GM19023 (cell line): ENCODE measurements around the gene IFNL4.
"Not testable (repeated sequence)": the region's sequence is repeated elsewhere in the genome, so short reads cannot be mapped to it uniquely, and the experiment has no call there.

Experiments
- ATAC-seq: cut with Tn5 transposase; IDR thresholded peaks from one replicate; pipeline ENCODE4 v1.9.1; 2021; ENCODE audit warnings: mild to moderate bottlenecking, moderate library complexity; ENCODE audit not compliant: unreplicated experiment

Gene IFNL4

DNA sequence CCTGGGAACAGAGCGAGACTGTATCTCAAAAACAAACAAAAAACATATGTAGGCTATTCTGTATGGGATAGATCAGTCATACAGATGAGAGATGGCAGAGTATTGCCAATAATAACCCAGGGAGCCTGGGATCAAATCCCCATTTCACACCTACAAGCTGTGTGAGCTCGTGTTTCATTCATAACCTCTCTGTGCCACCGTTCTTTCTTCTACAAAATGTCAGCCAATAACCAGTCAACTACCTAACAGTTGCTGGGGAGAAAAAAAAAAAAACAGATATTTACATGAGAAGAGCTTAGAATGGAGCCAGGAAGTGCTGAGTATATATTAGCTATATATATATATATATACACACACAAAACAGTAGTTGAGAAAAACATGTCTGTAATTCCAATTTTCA, 13.0 kb upstream of the IFNL4 start:
- ATAC-seq: no peak

GRCh38 chr19:39257227-39257626, 8.6 kb upstream of the IFNL4 start:
- no peak for ATAC-seq

DNA sequence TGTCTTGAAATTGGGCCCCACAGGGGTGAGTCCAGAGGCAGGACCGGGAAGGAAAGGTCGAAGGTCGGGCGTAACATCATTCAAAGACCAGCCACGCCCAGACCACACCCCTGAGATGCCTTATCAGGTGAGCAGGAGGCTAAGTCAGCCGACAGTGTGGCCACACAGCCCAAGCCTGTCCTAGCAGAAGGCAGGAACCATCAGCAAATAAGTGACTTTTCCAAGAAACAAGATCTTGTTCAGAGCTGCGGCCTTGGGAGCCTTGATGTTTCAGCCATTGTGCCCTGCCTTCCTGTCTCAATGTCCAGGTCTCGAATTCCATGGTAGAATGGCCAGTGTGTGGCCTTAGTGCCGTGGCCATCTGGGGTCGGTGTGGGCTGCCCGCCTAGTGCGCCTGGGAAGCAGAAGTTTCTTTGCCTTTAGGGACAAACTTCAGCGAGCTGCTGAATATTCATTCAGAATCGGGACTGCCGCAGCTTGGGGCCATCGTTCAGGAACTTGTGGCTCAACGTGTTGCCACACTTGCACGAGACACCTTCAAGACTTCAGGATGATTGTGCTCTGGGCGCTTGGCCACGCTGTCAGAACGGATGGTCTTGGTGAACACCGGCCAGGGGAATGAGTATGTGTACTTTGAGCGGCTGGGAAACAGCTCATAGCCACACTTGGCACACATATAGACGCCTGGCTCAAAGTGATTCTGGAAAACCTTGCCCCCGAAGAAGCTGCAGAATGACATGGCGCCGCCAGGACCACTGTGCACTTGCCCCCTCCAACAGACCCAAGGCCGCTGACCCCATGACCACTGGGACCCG, 6.1 kb upstream of the IFNL4 start:
- ATAC-seq: no peak

GRCh38 chr19:39253374-39254149, 4.9 kb upstream of the IFNL4 start:
- ATAC-seq: no peak

- no peak for ATAC-seq
Observed at GRCh38 chr19:39252458-39252857, 3.8 kb upstream of the IFNL4 start.

DNA sequence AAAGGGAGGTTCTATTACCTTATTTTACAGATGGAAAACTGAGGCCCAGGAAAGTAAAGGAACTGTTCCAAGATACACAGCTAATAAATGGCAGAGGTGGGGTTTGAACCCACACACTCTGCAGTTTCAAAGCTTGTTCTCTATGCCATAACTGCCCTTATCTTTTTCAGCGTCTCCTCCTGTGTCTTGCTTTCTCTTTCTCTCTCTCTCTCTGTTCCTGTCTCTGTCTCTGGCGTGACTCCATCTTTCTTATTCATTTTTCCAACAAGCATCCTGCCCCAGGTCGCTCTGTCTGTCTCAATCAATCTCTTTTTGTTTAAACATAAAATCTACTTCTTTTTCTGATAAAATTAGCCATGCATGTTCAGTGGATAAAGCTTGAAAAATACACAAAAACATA, 3.2 kb upstream of the IFNL4 start:
- no peak for ATAC-seq

GRCh38 chr19:39251081-39251480, 2.4 kb upstream of the IFNL4 start:
- no peak for ATAC-seq

DNA sequence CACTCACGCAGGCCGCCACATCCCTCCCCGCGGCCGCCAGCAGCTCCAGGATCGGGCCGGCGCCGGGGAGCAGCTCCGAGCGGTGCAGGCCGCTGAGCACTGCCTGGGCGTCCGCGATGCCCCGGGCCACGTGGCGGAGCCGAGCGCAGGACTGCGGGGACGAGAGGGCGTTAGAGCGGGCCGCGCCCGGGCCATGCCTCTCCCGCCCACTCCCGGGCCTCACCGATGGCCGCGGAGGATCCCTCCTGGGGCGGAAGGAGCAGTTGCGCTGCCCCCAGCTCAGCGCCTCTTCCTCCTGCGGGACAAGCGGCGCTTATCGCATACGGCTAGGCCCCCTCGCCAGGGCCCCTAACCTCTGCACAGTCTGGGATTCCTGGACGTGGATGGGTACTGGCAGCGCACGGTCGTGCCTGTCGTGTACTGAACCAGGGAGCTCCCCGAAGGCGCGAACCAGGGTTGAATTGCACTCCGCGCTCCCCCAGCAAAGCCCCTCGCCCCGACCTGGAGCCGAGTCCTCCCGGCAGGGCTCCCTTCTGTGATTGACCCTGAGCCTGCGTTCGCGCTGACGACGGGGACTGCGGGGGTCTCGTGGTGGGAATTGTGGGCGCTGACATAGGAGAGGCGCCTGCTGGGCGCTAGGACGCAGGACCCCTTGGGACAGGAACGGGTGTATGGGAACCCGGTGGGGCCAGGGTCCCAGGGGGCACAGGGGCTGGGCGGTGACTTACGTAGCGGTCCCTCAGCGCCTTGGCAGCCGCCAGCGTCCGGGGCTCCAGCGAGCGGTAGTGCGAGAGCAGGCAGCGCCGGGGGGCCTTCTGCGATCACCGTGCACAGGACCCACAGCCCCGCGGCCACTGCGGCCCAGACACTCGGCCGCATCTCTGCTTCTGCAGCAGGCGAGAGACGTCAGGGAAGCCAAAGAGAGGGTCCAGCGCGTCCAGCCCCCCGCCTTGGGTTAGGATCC, 673 bp downstream of the IFNL4 start:
- ATAC-seq: no peak

GRCh38 chr19:39246951-39247669, 1.5 kb downstream of the IFNL4 start:
- no peak for ATAC-seq

GRCh38 chr19:39245166-39245565, 3.5 kb downstream of the IFNL4 start:
- not testable (repeated sequence) for ATAC-seq

DNA sequence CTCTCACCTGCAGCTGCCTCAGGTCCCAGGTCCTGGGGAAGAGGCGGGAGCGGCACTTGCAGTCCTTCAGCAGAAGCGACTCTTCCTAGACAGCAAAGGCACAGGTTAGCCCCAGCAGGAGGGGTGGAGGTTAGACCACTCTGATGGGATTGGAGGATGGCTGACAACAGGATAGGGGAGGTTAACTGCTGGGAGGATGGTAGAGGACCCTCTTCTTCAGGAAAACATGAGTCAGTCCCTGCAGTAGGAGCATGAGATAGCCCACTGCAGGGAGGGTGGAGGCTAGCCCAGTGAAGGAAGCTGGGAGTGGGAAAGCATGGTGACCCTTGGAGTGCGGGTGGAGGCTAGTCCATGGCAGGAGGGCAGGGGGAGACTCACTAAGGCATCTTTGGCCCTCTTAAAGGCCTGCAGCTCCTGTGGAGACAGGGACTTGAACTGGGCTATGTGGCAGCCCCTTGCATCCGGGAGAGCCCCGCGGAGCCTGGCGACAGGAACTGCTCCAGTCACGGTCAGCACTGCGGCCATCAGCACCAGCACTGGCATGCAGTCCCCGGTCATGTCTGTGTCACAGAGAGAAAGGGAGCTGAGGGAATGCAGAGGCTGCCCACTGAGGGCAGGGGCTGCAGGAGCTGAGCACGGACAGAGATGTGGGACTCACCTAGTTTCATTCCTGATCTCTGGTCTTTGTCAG, 4.1 kb downstream of the IFNL4 start, which contains the start of gene IFNL3:
Gene IFNL3 (minus strand): TSS at position 597 of the 691 bp plus-strand sequence. CDS start 39 bp downstream, at position 558.
- not testable (repeated sequence) for ATAC-seq

- not testable (repeated sequence) for ATAC-seq
Observed at GRCh38 chr19:39243741-39244140, 4.9 kb downstream of the IFNL4 start.

DNA sequence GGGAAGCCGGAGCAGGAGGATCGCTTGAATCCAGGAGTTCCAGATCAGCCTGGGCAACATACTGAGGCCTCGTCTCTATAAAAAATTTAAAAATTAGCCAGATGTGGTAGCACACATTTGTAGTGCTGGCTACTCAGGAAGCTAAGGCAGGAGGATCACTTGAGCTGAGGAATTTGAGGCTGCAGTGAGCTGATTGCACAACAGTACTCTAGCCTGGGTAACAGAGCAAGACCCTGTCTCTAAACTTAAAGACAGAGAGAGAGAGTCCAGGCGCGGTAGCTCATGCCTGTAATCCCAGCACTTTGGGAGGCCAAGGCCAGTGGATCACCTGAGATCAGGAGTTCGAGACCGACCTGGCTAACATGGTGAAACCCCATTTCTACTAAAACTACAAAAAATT, 8.2 kb downstream of the IFNL4 start:
- no peak for ATAC-seq

- ATAC-seq: no peak
Observed at GRCh38 chr19:39238944-39239343, 9.7 kb downstream of the IFNL4 start.

GRCh38 chr19:39238209-39238608, 10.4 kb downstream of the IFNL4 start:
- no peak for ATAC-seq

GRCh38 chr19:39237200-39238184, 11.2 kb downstream of the IFNL4 start:
- ATAC-seq: no peak

DNA sequence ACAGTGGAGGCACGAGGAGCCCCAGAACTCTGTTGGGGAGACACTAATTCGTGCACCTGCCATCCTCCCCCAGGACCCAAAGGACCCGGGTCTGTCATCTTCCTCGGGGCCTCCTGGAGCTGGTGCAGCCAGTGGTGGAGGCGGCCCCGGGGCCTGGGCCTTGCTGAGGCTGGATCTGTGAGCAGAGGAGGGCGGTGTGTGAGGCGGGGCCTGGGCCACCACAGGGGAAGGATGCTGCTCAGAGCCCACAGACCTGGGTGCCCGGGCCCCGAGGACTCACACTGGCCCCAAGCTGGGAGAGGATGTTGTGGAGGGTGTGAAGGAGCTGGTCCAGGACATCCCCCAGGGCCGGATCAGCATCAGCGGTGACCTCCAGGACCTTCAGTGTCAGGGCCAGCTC, 12.1 kb downstream of the IFNL4 start:
- no peak for ATAC-seq

DNA sequence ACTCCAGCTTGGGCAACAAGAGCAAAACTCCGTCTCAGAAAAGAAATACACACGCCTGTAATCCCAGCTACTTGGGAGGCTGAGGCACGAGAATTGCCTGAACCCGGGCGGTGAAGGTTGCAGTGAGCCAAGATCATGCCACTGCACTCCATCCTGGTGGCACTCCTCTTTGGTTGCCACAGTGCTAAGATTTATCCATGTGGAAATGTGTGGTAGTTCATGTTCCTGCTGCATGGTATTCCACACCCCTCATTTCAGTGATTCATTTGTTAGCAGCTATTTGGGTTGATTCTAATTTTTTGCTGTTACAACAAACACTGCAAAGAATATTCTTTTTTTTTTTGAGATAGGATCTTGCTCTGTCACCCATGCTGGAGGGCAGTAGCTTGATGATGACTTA, 15.9 kb downstream of the IFNL4 start:
- no peak for ATAC-seq
